NCI-H146 treated with DMSO at 0.1 percent for 48 hours (cell line): ENCODE data around the gene RXFP3.
A peak's percentile ranks its signal among the peaks of the same experiment; 100 is the strongest.
"Not testable (repeated sequence)": the region's sequence is repeated elsewhere in the genome, so short reads cannot be mapped to it uniquely, and the experiment has no call there.

Experiments
- DNase-seq: peaks from one replicate; lab custom pipeline; 2025; ENCODE audit not compliant: unreplicated experiment; lab: John Stamatoyannopoulos, UW

Gene RXFP3

GRCh38 chr5:33934176-33934575 is 2.0 kb upstream of the RXFP3 start:
- DNase-seq: no peak

GRCh38 chr5:33936004-33936380 is 194 bp upstream of the RXFP3 start:
- DNase-seq: no peak

GRCh38 chr5:33937017-33937706 is 976 bp downstream of the RXFP3 start:
- no peak for DNase-seq

DNA sequence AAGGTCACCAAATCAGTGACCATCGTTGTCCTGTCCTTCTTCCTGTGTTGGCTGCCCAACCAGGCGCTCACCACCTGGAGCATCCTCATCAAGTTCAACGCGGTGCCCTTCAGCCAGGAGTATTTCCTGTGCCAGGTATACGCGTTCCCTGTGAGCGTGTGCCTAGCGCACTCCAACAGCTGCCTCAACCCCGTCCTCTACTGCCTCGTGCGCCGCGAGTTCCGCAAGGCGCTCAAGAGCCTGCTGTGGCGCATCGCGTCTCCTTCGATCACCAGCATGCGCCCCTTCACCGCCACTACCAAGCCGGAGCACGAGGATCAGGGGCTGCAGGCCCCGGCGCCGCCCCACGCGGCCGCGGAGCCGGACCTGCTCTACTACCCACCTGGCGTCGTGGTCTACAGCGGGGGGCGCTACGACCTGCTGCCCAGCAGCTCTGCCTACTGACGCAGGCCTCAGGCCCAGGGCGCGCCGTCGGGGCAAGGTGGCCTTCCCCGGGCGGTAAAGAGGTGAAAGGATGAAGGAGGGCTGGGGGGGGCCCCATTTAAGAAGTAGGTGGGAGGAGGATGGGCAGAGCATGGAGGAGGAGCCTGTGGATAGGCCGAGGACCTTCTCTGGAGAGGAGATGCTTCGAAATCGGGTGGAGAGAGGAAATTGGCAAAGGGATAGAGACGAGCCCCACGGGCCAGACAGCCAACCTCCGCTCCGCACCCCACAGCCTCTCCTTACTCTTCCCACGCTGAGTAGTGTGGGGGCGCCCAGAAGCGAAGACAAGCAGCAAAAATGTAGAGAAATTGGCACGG is 1.7 kb downstream of the RXFP3 start:
- DNase-seq: no peak

DNA sequence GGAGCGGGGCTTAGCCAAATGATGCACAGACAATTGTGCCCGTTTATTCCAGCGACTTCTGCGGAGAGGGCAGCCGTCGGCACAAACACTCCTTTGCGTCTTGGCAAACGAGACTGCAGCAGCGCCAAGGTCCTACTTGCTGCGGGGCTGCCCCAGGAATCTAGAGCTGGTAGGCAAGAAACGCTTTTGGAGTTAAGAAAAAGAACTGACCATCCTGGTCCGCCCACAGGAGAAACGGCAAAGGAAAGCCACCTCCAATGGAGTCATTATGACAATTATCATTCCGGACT is 2.3 kb downstream of the RXFP3 start:
- DNase-seq: no peak

GRCh38 chr5:33938881-33939280 is 2.7 kb downstream of the RXFP3 start:
- DNase-seq: no peak

- DNase-seq: no peak
Observed at GRCh38 chr5:33939556-33940262, 3.5 kb downstream of the RXFP3 start.

DNA sequence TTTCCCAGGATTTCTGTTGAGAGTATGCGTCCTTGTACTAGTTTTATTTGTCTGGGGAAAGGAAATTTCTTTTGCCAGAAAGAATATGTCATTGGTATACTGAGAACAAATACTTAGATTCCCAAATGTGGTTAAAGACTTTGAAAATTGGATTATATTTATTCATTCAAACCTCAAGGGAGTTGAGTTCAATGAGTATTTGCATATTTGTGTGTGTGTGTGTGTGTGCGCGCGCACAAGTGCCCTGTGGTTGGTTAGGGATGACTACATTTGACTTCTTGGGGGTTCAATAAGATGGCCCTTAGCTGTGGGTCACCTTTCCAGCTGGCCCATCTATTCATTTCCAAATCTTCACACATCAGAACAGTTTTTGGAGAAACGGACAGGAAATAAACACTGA is 4.9 kb downstream of the RXFP3 start:
- DNase-seq: no peak

- DNase-seq: peak; percentile 57
Observed at GRCh38 chr5:33944543-33945132, 8.5 kb downstream of the RXFP3 start.

DNA sequence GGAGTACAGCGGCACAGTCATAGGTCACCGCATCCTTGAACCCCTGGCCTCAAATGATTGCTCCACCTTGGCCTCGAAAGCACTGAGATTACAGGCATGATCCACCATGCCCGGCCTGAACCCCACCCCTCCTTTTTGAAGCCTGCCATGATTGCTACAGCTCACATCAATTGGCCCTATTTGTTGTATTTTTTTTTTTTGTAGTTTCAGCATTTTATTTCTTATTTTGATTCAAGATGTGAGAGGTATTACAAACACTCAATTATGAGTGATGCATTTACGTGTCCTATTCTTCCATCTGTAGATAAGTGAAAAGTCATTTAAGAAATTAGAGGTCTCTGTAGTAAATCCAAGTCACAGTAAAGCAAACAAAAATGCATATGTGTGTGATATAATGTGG is 16.0 kb downstream of the RXFP3 start:
- DNase-seq: not testable (repeated sequence)

DNA sequence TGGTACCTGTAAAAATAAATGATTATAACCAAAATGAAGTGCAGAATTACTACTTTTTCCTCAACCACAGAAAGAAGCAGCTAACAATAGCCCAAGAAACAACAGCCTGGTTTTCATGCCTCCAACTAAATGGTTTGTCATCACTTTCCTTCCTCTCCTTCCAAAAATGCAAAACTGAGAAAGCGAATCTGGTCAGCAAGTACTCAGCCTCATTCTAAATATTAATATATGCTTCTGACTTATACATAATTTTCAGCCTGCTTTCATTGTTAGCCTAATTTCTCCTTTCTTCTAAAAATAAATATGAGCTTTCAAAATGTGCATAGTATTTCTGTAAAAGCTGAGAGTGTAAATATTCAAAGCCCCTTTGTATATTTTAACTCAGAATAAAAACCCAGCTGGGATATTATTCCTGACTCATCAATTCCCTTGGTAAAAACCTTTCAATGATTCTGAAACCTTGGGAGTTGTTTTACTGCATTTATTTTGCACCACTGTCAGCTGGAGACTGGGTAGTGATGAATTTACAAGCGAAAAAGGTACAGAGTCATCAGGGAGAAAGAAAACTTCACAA is 21.5 kb downstream of the RXFP3 start:
- no peak for DNase-seq

DNA sequence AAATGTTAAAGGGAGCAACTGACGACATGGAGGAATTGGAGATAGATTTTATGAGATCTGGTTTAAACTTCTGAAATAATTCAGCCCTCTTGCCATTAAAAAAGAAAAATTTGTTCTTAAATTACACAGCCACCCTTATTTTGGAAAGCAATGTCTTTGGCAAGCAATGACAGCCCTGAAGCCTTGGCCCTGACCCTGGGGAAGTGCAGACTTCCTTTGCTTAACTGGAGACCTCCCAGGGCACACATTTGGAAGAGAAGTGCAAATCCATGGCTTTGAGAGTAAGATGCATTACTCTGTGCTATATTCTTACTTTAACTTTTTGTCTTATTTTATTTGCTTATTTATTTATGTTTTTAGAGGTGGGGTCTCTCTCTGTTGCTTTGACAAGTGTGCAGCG is 22.0 kb downstream of the RXFP3 start:
- DNase-seq: no peak

GRCh38 chr5:33964132-33964700 is 28.0 kb downstream of the RXFP3 start:
- no peak for DNase-seq

- DNase-seq: no peak
Observed at GRCh38 chr5:33966805-33967204, 30.6 kb downstream of the RXFP3 start.

- no peak for DNase-seq
Observed at GRCh38 chr5:33968211-33969005, 32.2 kb downstream of the RXFP3 start.

DNA sequence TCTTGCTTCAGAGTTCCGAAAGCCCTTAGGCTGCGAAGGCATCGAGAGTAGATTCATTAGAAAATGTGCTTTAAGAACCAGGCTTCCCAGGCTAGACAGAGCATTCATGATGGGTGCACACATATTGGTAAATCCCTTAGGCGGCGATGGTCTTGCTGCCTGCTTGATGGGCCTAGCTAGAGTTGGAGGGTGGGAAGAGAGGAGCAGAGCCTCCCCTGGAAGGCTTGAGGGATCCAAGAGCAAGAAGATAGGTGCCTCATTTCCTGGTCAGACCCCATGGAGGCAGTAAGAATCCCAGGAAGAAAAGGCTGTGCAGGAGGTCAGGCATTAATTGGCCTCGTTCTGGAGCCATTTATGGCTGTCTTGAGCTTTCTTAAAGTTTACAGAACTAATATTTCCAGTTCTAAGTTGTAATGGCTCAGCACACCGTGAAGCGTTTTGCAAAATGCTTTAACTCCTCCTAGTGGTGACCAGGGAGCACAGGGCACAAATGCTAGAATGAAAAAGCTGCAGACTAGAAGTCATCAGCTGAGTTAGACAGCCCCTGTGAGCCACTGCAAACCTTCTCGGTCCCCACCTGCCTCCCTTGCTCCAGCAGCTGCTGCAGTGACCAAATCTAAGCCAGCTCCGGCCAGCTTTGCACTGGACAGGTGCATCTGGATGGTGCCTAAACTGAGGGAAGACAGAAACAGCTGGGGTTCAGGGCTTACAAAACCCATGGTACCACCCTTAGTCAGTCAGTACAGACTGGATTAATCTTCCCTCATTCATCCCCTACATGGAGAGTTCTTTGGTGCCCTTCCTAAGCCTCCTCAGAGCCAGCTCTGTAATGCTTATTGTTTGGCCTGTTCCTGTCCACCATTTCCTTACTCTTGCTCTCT is 33.6 kb downstream of the RXFP3 start:
- peak; percentile 10 for DNase-seq

GRCh38 chr5:33973271-33973670 is 37.1 kb downstream of the RXFP3 start:
- DNase-seq: no peak

- DNase-seq: no peak
Observed at GRCh38 chr5:33975852-33976251, 39.7 kb downstream of the RXFP3 start.

DNA sequence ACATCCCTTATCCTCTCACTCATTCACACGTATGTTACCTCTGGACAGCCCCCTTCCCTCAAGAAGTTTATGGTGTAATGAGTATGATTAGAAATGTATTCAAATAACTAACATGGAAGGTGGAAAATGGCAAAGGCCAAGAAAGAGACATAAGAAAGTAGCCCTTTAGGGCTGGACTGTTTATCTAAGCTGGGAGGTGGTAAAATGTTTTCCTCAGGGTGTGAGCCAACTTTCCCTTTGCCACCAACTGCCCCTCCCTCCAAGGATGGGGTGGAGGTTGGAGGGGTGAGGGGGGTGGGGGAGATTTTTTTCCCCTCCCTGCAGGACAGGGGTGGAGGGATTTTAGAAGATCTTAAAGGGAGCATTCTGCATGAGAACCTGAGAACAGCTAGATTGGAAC is 40.1 kb downstream of the RXFP3 start:
- DNase-seq: no peak
